ENCODE results near the gene RAP2C.
A peak's percentile ranks its signal among the peaks of the same experiment; 100 is the strongest.

Gene RAP2C

DNA sequence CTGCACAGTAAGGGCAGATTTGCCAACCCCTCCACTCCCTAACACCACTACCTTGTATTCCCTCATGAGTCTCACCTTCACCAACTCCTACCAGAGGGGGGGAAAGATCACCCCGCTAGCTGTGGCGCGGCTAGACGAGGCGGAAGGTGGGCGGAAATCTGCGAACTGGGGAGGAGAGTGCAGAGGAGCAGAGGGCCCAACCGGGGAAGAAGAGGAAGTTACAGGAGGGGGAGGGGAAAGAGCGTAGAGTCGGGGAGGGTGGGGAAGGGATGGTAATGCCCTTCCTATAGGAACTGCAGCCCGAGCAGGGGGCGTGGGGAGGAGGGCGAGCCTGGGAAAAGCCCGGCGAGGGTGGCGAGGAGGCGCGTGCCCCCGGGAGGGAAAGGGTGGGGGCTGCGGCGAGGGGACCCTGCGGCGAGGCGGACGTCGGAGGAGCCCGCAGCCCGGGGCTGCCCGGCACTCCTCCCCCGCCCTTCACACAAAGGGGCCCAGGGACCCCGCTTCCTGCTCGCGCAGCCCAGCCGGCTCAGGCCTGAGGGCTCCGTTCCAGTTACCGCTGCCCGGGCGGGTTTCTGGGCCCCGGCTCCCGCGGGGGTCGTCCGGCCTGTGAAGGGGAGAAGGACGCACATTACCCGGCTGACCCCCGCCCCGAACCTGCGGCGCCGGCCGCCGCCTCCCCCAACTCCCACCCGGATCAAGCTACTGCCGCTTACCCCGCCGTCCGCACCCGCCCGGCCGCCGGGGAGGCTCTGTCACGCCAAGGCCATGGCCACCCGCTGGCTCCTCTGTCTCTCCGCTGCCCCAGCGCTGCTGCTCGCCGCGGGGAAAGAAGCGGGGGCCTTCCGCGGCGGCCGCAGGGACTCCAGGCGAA, 1.8 kb downstream of the RAP2C start (continued):
- TF ChIP-seq, protein P1, sequence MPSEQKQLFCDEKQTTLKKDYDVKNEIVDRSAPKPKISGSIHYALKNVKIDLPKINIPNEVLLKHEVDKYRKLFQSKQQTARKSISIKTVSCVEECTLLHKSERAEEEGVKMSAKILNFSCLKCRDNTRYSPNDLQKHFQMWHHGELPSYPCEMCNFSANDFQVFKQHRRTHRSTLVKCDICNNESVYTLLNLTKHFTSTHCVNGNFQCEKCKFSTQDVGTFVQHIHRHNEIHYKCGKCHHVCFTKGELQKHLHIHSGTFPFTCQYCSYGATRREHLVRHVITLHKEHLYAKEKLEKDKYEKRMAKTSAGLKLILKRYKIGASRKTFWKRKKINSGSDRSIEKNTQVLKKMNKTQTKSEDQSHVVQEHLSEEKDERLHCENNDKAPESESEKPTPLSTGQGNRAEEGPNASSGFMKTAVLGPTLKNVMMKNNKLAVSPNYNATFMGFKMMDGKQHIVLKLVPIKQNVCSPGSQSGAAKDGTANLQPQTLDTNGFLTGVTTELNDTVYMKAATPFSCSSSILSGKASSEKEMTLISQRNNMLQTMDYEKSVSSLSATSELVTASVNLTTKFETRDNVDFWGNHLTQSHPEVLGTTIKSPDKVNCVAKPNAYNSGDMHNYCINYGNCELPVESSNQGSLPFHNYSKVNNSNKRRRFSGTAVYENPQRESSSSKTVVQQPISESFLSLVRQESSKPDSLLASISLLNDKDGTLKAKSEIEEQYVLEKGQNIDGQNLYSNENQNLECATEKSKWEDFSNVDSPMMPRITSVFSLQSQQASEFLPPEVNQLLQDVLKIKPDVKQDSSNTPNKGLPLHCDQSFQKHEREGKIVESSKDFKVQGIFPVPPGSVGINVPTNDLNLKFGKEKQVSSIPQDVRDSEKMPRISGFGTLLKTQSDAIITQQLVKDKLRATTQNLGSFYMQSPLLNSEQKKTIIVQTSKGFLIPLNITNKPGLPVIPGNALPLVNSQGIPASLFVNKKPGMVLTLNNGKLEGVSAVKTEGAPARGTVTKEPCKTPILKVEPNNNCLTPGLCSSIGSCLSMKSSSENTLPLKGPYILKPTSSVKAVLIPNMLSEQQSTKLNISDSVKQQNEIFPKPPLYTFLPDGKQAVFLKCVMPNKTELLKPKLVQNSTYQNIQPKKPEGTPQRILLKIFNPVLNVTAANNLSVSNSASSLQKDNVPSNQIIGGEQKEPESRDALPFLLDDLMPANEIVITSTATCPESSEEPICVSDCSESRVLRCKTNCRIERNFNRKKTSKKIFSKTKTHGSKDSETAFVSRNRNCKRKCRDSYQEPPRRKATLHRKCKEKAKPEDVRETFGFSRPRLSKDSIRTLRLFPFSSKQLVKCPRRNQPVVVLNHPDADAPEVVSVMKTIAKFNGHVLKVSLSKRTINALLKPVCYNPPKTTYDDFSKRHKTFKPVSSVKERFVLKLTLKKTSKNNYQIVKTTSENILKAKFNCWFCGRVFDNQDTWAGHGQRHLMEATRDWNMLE (tag by site-specific recombination; conservative IDR thresholded peaks at IDR 0.05; ENCODE audit: low read depth): no peak
- TF ChIP-seq ZNF266 (tag by site-specific recombination; IDR thresholded peaks at IDR 0.05; ENCODE audit: low read depth) (no peak), KLF7 (tag by site-specific recombination; IDR thresholded peaks at IDR 0.05; ENCODE audit: borderline replicate concordance) (peak; percentile 44; the same call in 1 of the 2 replicates), ZNF768 (tag by site-specific recombination; IDR thresholded peaks at IDR 0.05) (no peak), SCRT1 (tag by site-specific recombination; IDR thresholded peaks at IDR 0.05; ENCODE audit: borderline replicate concordance) (no peak), ZNF560 (tag by site-specific recombination; IDR thresholded peaks at IDR 0.05; ENCODE audit: borderline replicate concordance) (no peak)
- TF ChIP-seq, protein P2, sequence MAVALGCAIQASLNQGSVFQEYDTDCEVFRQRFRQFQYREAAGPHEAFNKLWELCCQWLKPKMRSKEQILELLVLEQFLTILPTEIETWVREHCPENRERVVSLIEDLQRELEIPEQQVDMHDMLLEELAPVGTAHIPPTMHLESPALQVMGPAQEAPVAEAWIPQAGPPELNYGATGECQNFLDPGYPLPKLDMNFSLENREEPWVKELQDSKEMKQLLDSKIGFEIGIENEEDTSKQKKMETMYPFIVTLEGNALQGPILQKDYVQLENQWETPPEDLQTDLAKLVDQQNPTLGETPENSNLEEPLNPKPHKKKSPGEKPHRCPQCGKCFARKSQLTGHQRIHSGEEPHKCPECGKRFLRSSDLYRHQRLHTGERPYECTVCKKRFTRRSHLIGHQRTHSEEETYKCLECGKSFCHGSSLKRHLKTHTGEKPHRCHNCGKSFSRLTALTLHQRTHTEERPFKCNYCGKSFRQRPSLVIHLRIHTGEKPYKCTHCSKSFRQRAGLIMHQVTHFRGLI (tag by site-specific recombination; IDR thresholded peaks at IDR 0.05): no peak; the same call in 1 of the 2 replicates
- TF ChIP-seq, protein P3, sequence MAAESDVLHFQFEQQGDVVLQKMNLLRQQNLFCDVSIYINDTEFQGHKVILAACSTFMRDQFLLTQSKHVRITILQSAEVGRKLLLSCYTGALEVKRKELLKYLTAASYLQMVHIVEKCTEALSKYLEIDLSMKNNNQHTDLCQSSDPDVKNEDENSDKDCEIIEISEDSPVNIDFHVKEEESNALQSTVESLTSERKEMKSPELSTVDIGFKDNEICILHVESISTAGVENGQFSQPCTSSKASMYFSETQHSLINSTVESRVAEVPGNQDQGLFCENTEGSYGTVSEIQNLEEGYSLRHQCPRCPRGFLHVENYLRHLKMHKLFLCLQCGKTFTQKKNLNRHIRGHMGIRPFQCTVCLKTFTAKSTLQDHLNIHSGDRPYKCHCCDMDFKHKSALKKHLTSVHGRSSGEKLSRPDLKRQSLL (tag by site-specific recombination; IDR thresholded peaks at IDR 0.05): 0 out of 2 replicates have a peak, but pooled peaks have one; percentile 34
- TF ChIP-seq, protein P4, sequence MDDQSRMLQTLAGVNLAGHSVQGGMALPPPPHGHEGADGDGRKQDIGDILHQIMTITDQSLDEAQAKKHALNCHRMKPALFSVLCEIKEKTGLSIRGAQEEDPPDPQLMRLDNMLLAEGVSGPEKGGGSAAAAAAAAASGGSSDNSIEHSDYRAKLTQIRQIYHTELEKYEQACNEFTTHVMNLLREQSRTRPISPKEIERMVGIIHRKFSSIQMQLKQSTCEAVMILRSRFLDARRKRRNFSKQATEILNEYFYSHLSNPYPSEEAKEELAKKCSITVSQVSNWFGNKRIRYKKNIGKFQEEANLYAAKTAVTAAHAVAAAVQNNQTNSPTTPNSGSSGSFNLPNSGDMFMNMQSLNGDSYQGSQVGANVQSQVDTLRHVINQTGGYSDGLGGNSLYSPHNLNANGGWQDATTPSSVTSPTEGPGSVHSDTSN (CRISPR knock-in tag; IDR thresholded peaks at IDR 0.05): no peak

DNA sequence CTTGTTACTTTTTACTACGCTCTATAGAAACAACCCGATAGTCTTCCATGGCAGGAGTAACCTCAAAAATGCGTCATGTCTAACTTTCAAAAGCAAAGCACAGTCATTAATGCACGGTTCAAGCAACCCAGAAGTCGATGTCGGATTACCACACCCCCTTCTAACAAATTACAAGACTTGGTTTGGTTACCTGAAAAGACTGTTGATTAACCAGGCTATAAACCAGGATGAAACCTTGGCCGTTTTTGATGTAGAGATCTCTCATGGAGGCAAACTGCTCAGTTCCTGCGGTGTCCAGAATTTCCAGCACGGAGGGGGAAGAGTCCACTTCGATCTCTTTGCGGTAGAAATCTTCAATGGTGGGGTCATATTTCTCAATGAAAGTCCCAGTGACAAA, 2.4 kb downstream of the RAP2C start:
- H3K9me3 ChIP-seq (ENCODE audit: control insufficient read depth, insufficient read depth, low read depth, low read length): no peaks in the 10 kb centered on the region
- peaks cover 15 to 24% of the 10 kb centered on the region in 2 experiments; a peak in 2 of 3 replicates for H3K36me3 ChIP-seq (ENCODE audit: control insufficient read depth in 2 of 2, insufficient read depth in 1 of 2, low read length in 2 of 2)
- ChIA-PET CTCF (interaction anchor here (0.6 to 1.8 kb wide), 3 partner anchors 23 to 375 kb away, joined by 3 to 5 read pairs (median 4); no protein-coding TSS in a partner anchor), POLR2A (interaction anchor here (0.6 kb wide), 1 partner anchor 62 kb away, joined by 3 read pairs; no protein-coding TSS in a partner anchor)
- TF ChIP-seq SP3 (tag by site-specific recombination; IDR thresholded peaks at IDR 0.05): no peak
- no peak for TF ChIP-seq ZNF677 (tag by site-specific recombination; IDR thresholded peaks at IDR 0.05)
- TF ChIP-seq, protein P3 (tag by site-specific recombination; IDR thresholded peaks at IDR 0.05): no peak
- no peak for TF ChIP-seq ZNF777 (tag by site-specific recombination; IDR thresholded peaks at IDR 0.05; ENCODE audit: borderline replicate concordance)
- no peak; the same call in 1 of the 2 replicates for TF ChIP-seq ZNF561 (tag by site-specific recombination; IDR thresholded peaks at IDR 0.05; ENCODE audit: borderline replicate concordance)
- no peak for TF ChIP-seq ZXDB (tag by site-specific recombination; IDR thresholded peaks at IDR 0.05)
- TF ChIP-seq KLF10 (tag by site-specific recombination; IDR thresholded peaks at IDR 0.05): 0 out of 2 replicates have a peak, but pooled peaks have one; percentile 12
- TF ChIP-seq ZNF404 (tag by site-specific recombination; IDR thresholded peaks at IDR 0.05): no peak
- TF ChIP-seq, protein P5, sequence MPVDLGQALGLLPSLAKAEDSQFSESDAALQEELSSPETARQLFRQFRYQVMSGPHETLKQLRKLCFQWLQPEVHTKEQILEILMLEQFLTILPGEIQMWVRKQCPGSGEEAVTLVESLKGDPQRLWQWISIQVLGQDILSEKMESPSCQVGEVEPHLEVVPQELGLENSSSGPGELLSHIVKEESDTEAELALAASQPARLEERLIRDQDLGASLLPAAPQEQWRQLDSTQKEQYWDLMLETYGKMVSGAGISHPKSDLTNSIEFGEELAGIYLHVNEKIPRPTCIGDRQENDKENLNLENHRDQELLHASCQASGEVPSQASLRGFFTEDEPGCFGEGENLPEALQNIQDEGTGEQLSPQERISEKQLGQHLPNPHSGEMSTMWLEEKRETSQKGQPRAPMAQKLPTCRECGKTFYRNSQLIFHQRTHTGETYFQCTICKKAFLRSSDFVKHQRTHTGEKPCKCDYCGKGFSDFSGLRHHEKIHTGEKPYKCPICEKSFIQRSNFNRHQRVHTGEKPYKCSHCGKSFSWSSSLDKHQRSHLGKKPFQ (tag by site-specific recombination; IDR thresholded peaks at IDR 0.05): 0 out of 2 replicates have a peak, but pooled peaks have one; percentile 14
- TF ChIP-seq ZNF335 (tag by site-specific recombination; conservative IDR thresholded peaks at IDR 0.05): no peak; the same call in 1 of the 2 replicates
- peak overlapping the region; percentile 95 for H3K27ac ChIP-seq (ENCODE audit: extremely low read depth, low read depth, low read length)
- H3K4me1 ChIP-seq (ENCODE audit: control insufficient read depth, insufficient read depth, low read length): peaks cover 3% of the 10 kb centered on the region; the same call in 1 of the 2 replicates
- H3K4me3 ChIP-seq (ENCODE audit: low read depth, low read length): peak overlapping the region; percentile 70

Data from HEK293 (cell line).